ENCODE measurements around the gene CSAD.

- TF ChIP-seq GATA2 (IDR thresholded peaks at IDR 0.05; ENCODE audit: low read depth, low read length) (no peak), GATA3 (IDR thresholded peaks at IDR 0.05; ENCODE audit: low read depth, low read length) (no peak)
Observed at GRCh38 chr12:53179687-53180219, 972 bp downstream of the CSAD start.
